Brain microvascular endothelial cell (primary cell): Measurements from ENCODE around the gene SRGAP2B.
A peak's percentile ranks its signal among the peaks of the same experiment; 100 is the strongest.
"Not testable (repeated sequence)": the region's sequence is repeated elsewhere in the genome, so short reads cannot be mapped to it uniquely, and the experiment has no call there.

Experiments
- DNase-seq: peaks from one replicate; pipeline ENCODE4 v3.0.0-alpha.2; 2020
- H3K27ac ChIP-seq: fragments of 250-450 bp; sonication (Bioruptor Pico); 2 replicates; pipeline ENCODE4 v1.5.1; 2020; ENCODE audit warnings: mild to moderate bottlenecking, moderate library complexity
- H3K27me3 ChIP-seq: fragments of 250-450 bp; sonication (Bioruptor Pico); replicated peaks from 2 replicates; pipeline ENCODE4 v1.5.1; 2020; ENCODE audit warnings: mild to moderate bottlenecking
- H3K36me3 ChIP-seq: fragments of 250-450 bp; sonication (Bioruptor Pico); replicated peaks from 2 replicates; pipeline ENCODE4 v1.5.1; 2020; ENCODE audit warnings: mild to moderate bottlenecking
- H3K4me3 ChIP-seq: 2 replicates; pipeline ENCODE4 v1.5.1; 2011; ENCODE audit warnings: low read depth, mild to moderate bottlenecking, control low read depth, low read length, moderate library complexity
- in situ Hi-C: cut with HindIII; loops from 2 replicates; pipeline ENCODE4 v1.10.0; 2017; ENCODE audit warnings: low sequenced_read_pairs, low pct_ligation_motif_present

Gene SRGAP2B

GRCh38 chr1:145008388-145008787, 86.7 kb downstream of the SRGAP2B start:
- H3K36me3 ChIP-seq, DNase-seq, H3K27ac ChIP-seq, H3K4me3 ChIP-seq, H3K27me3 ChIP-seq, in situ Hi-C loops: not testable (repeated sequence)

DNA sequence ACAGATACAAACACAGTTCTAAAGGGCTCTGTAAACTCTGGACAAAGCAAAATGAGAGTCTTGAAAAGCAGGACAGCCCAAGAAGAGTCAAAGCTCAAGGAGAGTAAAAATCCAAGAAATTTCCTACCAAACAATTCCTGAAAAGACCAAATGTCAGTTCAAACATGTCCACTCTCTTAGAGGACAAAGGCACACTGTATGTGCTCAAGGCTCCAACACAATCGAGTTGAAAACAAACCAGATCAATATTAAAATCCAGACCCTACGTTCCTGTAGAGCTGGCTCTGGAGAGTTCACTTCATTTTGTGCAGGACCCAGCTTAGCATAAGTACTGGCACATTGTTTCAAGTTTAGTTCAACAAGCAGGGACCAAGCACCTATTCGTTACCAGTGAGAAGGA, 90.0 kb downstream of the SRGAP2B start:
- H3K27ac ChIP-seq, H3K4me3 ChIP-seq, DNase-seq, H3K27me3 ChIP-seq, in situ Hi-C loops, H3K36me3 ChIP-seq: not testable (repeated sequence)

GRCh38 chr1:145001381-145001780, 93.7 kb downstream of the SRGAP2B start:
- H3K36me3 ChIP-seq, H3K4me3 ChIP-seq, H3K27me3 ChIP-seq, DNase-seq, H3K27ac ChIP-seq, in situ Hi-C loops: not testable (repeated sequence)

DNA sequence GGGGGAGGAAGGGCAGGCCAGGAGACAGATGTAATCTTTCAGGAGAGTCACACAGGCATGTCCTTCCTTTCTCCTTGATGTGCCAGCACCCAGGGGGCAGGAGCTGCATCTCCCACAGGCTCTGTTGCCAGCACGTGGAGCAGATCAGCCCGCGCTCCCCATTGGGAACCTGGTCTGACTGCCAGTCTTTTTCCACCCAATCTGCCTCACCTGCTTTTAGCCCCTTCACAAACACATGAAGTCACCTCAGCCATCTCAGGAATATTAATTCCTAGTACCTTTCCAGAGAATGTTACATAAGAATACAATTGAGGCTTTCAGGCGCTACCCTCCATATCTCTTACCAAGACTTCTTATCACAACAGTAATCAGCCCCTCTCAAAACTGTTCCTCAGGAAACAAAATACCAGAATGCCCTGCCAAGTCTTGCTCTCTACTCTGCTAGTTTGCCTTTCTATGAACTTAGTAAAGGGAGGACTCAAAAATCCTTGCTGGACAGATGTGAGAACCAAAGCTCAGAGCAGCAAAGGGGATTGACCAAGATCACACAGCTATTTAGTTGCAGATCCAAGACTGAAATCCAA, 94.3 kb downstream of the SRGAP2B start:
- H3K27me3 ChIP-seq, H3K36me3 ChIP-seq, DNase-seq, H3K27ac ChIP-seq, H3K4me3 ChIP-seq, in situ Hi-C loops: not testable (repeated sequence)

GRCh38 chr1:145000074-145000742, 94.9 kb downstream of the SRGAP2B start:
- H3K36me3 ChIP-seq, H3K27me3 ChIP-seq, H3K27ac ChIP-seq, H3K4me3 ChIP-seq, DNase-seq, in situ Hi-C loops: not testable (repeated sequence)

- in situ Hi-C loops, H3K27ac ChIP-seq, H3K27me3 ChIP-seq, H3K36me3 ChIP-seq, DNase-seq, H3K4me3 ChIP-seq: not testable (repeated sequence)
Measured at GRCh38 chr1:144998981-144999273, 96.2 kb downstream of the SRGAP2B start.

- H3K27ac ChIP-seq, H3K36me3 ChIP-seq, DNase-seq, in situ Hi-C loops, H3K27me3 ChIP-seq, H3K4me3 ChIP-seq: not testable (repeated sequence)
Measured at GRCh38 chr1:144998134-144998980, 96.8 kb downstream of the SRGAP2B start.

GRCh38 chr1:144995833-144996410, 99.2 kb downstream of the SRGAP2B start:
- H3K36me3 ChIP-seq, in situ Hi-C loops, H3K27me3 ChIP-seq, H3K27ac ChIP-seq, H3K4me3 ChIP-seq: not testable (repeated sequence)
- DNase-seq = peak; percentile 44

DNA sequence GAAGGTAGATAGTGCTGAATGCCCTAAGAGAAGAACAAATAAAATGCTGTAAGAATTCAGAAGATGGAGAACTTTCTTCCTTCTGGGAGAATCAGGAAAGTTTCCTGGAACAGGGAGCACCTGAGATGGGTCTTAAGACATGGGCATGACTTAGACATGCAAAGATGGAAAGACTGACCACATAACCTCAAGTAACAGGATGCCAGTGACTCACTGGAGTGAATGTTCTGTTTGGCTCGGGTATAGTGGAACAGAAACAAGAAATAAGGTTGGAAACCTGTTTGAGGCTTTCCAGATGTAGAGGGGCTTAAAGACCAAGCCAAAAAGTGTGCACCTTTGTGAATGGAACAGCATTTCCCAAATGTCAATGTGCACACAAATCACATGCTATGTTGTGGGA, 102.2 kb downstream of the SRGAP2B start:
- in situ Hi-C loops, H3K27ac ChIP-seq, H3K27me3 ChIP-seq, H3K36me3 ChIP-seq, H3K4me3 ChIP-seq: not testable (repeated sequence)
- peak; percentile 75 for DNase-seq

GRCh38 chr1:144990611-144991010, 104.5 kb downstream of the SRGAP2B start:
- H3K27me3 ChIP-seq, DNase-seq, in situ Hi-C loops, H3K27ac ChIP-seq, H3K36me3 ChIP-seq, H3K4me3 ChIP-seq: not testable (repeated sequence)

GRCh38 chr1:144987131-144987530, 108.0 kb downstream of the SRGAP2B start:
- in situ Hi-C loops, H3K27ac ChIP-seq, H3K36me3 ChIP-seq, H3K4me3 ChIP-seq, DNase-seq, H3K27me3 ChIP-seq: not testable (repeated sequence)

- H3K27ac ChIP-seq, H3K36me3 ChIP-seq, in situ Hi-C loops, DNase-seq, H3K27me3 ChIP-seq, H3K4me3 ChIP-seq: not testable (repeated sequence)
Measured at GRCh38 chr1:144986171-144986860, 108.8 kb downstream of the SRGAP2B start.

GRCh38 chr1:144985550-144986170, 109.5 kb downstream of the SRGAP2B start:
- H3K27me3 ChIP-seq, H3K4me3 ChIP-seq, in situ Hi-C loops, DNase-seq, H3K36me3 ChIP-seq, H3K27ac ChIP-seq: not testable (repeated sequence)
